ENCODE data around the gene PPM1N. TPM values are rescaled to one million over a fixed set of nuclear protein-coding genes. Genes with fewer than 3 reads are reported as not detected.

The PPM1N gene
- total and polyA plus RNA-seq, 2 of the 4 experiments (the other 2 are of a cell fraction) = 0.90 to 1.6 TPM

GRCh38 chr19:45499196-45500180 is 1.2 kb downstream of the PPM1N start:
- Histone ChIP-seq H3K4me1 (ENCODE audit: control insufficient read depth, insufficient read depth, low read length) (no peaks in the 10 kb centered on the region), H2BK120ac (ENCODE audit: low read depth, low read length) (no peak overlapping the region), H3K27me3 (ENCODE audit: control insufficient read depth, insufficient read depth, low read length) (peaks cover 6% of the 10 kb centered on the region; the same call in 1 of the 2 replicates), H3K4me3 (ENCODE audit: insufficient read depth, low read depth, low read length) (no peak overlapping the region), H4K20me1 (ENCODE audit: insufficient read depth, low read length) (no peaks in the 10 kb centered on the region), H3K56ac (ENCODE audit: extremely low read depth, insufficient read depth, low read length) (no peak overlapping the region), H3K4me2 (ENCODE audit: low read depth, low read length) (no peak overlapping the region), H3K4ac (ENCODE audit: low read depth, low read length) (no peak overlapping the region), H3K14ac (replicated peaks; ENCODE audit: low read depth, low read length) (no peak overlapping the region), H2AK9ac (replicated peaks; ENCODE audit: low read depth, low read length, poor library complexity) (peak overlapping the region; percentile 85), H2AK5ac (ENCODE audit: low read depth, low read length) (peak overlapping the region; percentile 3; the same call in 1 of the 2 replicates), H3K79me1 (ENCODE audit: low read depth in 1 of 2, low read length in 2 of 2) (peaks cover 0 to 2% of the 10 kb centered on the region in 2 experiments; a peak in 1 of 4 replicates), H2AFZ (replicated peaks; ENCODE audit: low read length, poor library complexity) (peak overlapping the region; percentile 93), H2BK5ac (ENCODE audit: low read depth, low read length, poor library complexity, severe bottlenecking) (no peak overlapping the region), H4K8ac (ENCODE audit: low read depth in 2 of 2, low read length in 2 of 2) (no peak overlapping the region), H3K18ac (ENCODE audit: low read depth, low read length) (no peak overlapping the region), H4K91ac (ENCODE audit: insufficient read depth, low read depth, low read length) (no peak overlapping the region), H3K27ac (ENCODE audit: insufficient read depth, low read length) (no peak overlapping the region), H3K9me3 (ENCODE audit: control insufficient read depth, insufficient read depth, low read length) (no peaks in the 10 kb centered on the region), H4K5ac (ENCODE audit: low read depth, low read length) (no peak overlapping the region), H2BK15ac (ENCODE audit: low read depth, low read length) (no peak overlapping the region), H3K23ac (ENCODE audit: low read depth, low read length) (no peak overlapping the region), H2BK20ac (ENCODE audit: low read depth, low read length) (no peak overlapping the region), H3K36me3 (ENCODE audit: control insufficient read depth, insufficient read depth, low read length) (no peaks in the 10 kb centered on the region), H3K9ac (ENCODE audit: low read depth, low read length) (no peak overlapping the region), H3K9me1 (ENCODE audit: insufficient read depth, low read length) (peaks cover 10% of the 10 kb centered on the region)
- POLR2A ChIA-PET (ENCODE audit: unreplicated experiment) = no interaction called here
- ATAC-seq (ENCODE audit: low read depth) = no peak
- CTCF ChIA-PET = interaction anchor here (0.6 to 1.1 kb wide), 3 partner anchors 21 to 107 kb away, joined by 3 to 5 read pairs (median 4); no protein-coding TSS in a partner anchor
- in situ Hi-C loops (cut with MboI; ENCODE audit: low sequenced_read_pairs) = no loop called here
- intact Hi-C loops (cut with micrococcal nuclease) = no loop called here
- TF ChIP-seq NFE2L2 (IDR thresholded peaks at IDR 0.05; ENCODE audit: low read depth, low read length) = no peak
- TF ChIP-seq FOS (IDR thresholded peaks at IDR 0.05; ENCODE audit: low read depth, low read length) = no peak
- no peak for TF ChIP-seq MXI1 (IDR thresholded peaks at IDR 0.05; ENCODE audit: borderline replicate concordance, low read depth, low read length)
- no peak for TF ChIP-seq MAZ (IDR thresholded peaks at IDR 0.05; ENCODE audit: borderline replicate concordance, low read depth, low read length)
- TF ChIP-seq, protein P1, sequence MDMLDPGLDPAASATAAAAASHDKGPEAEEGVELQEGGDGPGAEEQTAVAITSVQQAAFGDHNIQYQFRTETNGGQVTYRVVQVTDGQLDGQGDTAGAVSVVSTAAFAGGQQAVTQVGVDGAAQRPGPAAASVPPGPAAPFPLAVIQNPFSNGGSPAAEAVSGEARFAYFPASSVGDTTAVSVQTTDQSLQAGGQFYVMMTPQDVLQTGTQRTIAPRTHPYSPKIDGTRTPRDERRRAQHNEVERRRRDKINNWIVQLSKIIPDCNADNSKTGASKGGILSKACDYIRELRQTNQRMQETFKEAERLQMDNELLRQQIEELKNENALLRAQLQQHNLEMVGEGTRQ (IDR thresholded peaks at IDR 0.05; ENCODE audit: low read depth, low read length) = no peak
- TF ChIP-seq, protein P2, sequence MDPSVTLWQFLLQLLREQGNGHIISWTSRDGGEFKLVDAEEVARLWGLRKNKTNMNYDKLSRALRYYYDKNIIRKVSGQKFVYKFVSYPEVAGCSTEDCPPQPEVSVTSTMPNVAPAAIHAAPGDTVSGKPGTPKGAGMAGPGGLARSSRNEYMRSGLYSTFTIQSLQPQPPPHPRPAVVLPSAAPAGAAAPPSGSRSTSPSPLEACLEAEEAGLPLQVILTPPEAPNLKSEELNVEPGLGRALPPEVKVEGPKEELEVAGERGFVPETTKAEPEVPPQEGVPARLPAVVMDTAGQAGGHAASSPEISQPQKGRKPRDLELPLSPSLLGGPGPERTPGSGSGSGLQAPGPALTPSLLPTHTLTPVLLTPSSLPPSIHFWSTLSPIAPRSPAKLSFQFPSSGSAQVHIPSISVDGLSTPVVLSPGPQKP (IDR thresholded peaks at IDR 0.05; ENCODE audit: borderline replicate concordance, low read depth, low read length) = no peak
- no peak for TF ChIP-seq CHD1 (IDR thresholded peaks at IDR 0.05; ENCODE audit: low read depth, low read length)
- TF ChIP-seq RCOR1 (IDR thresholded peaks at IDR 0.05; ENCODE audit: insufficient replicate concordance, low read length) = no peak
- TF ChIP-seq RFX5 (IDR thresholded peaks at IDR 0.05; ENCODE audit: low read depth, low read length) = no peak
- no peak for TF ChIP-seq MAFK (IDR thresholded peaks at IDR 0.05; ENCODE audit: low read depth, low read length)
- DNase-seq = no peak
- dilution Hi-C loops (cut with HindIII; ENCODE audit: low sequenced_read_pairs, unreplicated experiment) = no loop called here
- 1% methylated on average over 16 of the region's 37 CpGs; no CpG with 5 or more reads in 1 of the 2 experiments for WGBS, 2 experiments (ENCODE audit: extremely low coverage in 2 of 2, insufficient read length in 1 of 2)
- no TSS peak for BruUV-seq (replicated peaks)
